Measurements from ENCODE around the gene MAN1B1. TPM values are rescaled to one million over a fixed set of nuclear protein-coding genes. Genes with fewer than 3 reads are reported as not detected.

MAN1B1 gene
- total and polyA plus RNA-seq, 2 donors (not counting 3 experiments of a cell fraction or from before 2014, with no cell fraction given), result 75.3 to 83.3 TPM

GRCh38 chr9:137152844-137153405, 66.1 kb downstream of the MAN1B1 start:
- Histone ChIP-seq H3K9me3 (replicated peaks; ENCODE audit: control insufficient read depth, insufficient read depth, low read length) (no peaks in the 10 kb centered on the region), H3K79me2 (ENCODE audit: control insufficient read depth, insufficient read depth, low read length) (no peaks in the 10 kb centered on the region), H4K20me1 (replicated peaks; ENCODE audit: control insufficient read depth, extremely low read depth, insufficient read depth, low read length) (no peaks in the 10 kb centered on the region), H3K9me1 (replicated peaks; ENCODE audit: control insufficient read depth, extremely low read depth, insufficient read depth, low read length) (no peaks in the 10 kb centered on the region), H3K27me3 (ENCODE audit: control insufficient read depth in 2 of 2, insufficient read depth in 2 of 2, low read length in 2 of 2) (peaks cover 0 to 3% of the 10 kb centered on the region in 2 experiments), H3K9ac (replicated peaks; ENCODE audit: extremely low read depth, insufficient read depth, low read length) (no peak overlapping the region), H3K4me3 (replicated peaks in 1 of 3; ENCODE audit: insufficient read depth in 1 of 3, low read depth in 1 of 3, low read length in 3 of 3) (no peak overlapping the region), H3K36me3 (ENCODE audit: control insufficient read depth in 2 of 2, extremely low read depth in 1 of 2, insufficient read depth in 2 of 2, low read length in 2 of 2) (no peaks in the 10 kb centered on the region), H3K4me1 (ENCODE audit: control insufficient read depth, extremely low read depth, insufficient read depth, low read length) (no peaks in the 10 kb centered on the region), H3K4me2 (ENCODE audit: insufficient read depth, low read length) (no peak overlapping the region), H2AFZ (ENCODE audit: low read depth, low read length) (no peak overlapping the region), H3K27ac (ENCODE audit: insufficient read depth, low read depth, low read length) (no peak overlapping the region)
- no peak for FAIRE-seq
- intact Hi-C loops (cut with micrococcal nuclease), result no loop called here
- DNase-seq (ENCODE audit: low read depth, low spot score), result no peak
- TF ChIP-seq POLR2AphosphoS5 (IDR thresholded peaks at IDR 0.05; ENCODE audit: insufficient read depth, low read depth, low read length), result no peak
- no peak for TF ChIP-seq MAX (IDR thresholded peaks at IDR 0.05; ENCODE audit: insufficient read depth, insufficient read length)
- no peak for TF ChIP-seq FOS (IDR thresholded peaks at IDR 0.05; ENCODE audit: borderline replicate concordance, insufficient read depth, low read length)
- TF ChIP-seq MYC (IDR thresholded peaks at IDR 0.05; ENCODE audit: low read depth, low read length), result no peak
- no peak for TF ChIP-seq GATA2 (IDR thresholded peaks at IDR 0.05; ENCODE audit: insufficient read depth, insufficient read length, low read depth, low read length)
- TF ChIP-seq POLR2A (IDR thresholded peaks at IDR 0.05; ENCODE audit: low read depth, low read length), result no peak
- TF ChIP-seq JUN (IDR thresholded peaks at IDR 0.05; ENCODE audit: borderline replicate concordance, insufficient read depth, insufficient read length, low read depth), result no peak
- no peak for TF ChIP-seq EZH2 (IDR thresholded peaks at IDR 0.05; ENCODE audit: borderline replicate concordance, low read depth, low read length, severe bottlenecking)
- TF ChIP-seq CTCF (IDR thresholded peaks at IDR 0.05; ENCODE audit: extremely low read depth in 1 of 2, insufficient read depth in 1 of 2, low read depth in 1 of 2, low read length in 2 of 2), result no peak
- no TSS peak for BruUV-seq (replicated peaks)
- dilution Hi-C loops (cut with MboI; ENCODE audit: extremely low pct_ligation_motif_present, low sequenced_read_pairs), result no loop called here
- ChIA-PET POLR2A (no interaction called here), CTCF (no interaction called here)

All from endothelial cell of umbilical vein (primary cell).